Omental fat pad (tissue), 4 donors: ENCODE results near the gene HMX1. TPM values are rescaled to one million over a fixed set of nuclear protein-coding genes. Genes with fewer than 3 reads are reported as not detected.

Source experiments
- ATAC-seq: fragments of 150-250 bp; one replicate; pipeline ENCODE4 v1.9.1; 2016; ENCODE audit warnings: mild to moderate bottlenecking, moderate library complexity; ENCODE audit not compliant: low FRiP score
- DNase-seq: peaks from one replicate; pipeline ENCODE4 v3.0.0-alpha.2; 2019; ENCODE audit warnings: low spot score
- total RNA-seq, 4 donors: library from RNA; depleted of rRNA; stranded (reverse); fragments of >200 nt; gene quantifications; one replicate each; pipeline ENCODE4 v1.1.0, GENCODE V29; 2016
- TF ChIP-seq, protein P1 (sequence below), 3 donors: fragments of 450-650 bp; IDR thresholded peaks; one replicate each; pipeline ENCODE4 v1.5.1; 2016 to 2017; ENCODE audit warnings: antibody characterized with exemption in 3 of 3, mild to moderate bottlenecking in 3 of 3, moderate library complexity in 2 of 3

The HMX1 gene
- total RNA-seq, 4 donors from 2014 or later: not detected

DNA sequence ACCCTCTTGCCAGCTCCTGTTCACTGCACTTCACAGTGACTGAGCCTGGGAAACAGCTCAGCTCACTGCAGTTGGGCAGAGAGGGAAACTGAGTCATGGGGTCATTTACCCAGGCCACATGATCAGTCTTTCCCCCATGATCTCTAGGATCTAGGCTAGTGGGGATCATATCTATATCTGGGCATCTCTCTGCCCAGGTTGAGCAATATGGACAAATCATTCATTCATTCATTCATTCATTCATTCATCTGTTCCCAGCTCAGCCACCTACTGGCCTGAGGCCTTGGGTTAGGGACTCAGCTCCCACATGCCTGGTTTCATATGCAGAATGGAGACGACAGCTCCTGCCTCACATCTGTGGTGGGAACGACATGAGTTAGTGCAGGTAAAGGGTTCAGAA is 45.3 kb upstream of the HMX1 start:
- ATAC-seq: no peak
- DNase-seq: no peak
- TF ChIP-seq, protein P1, sequence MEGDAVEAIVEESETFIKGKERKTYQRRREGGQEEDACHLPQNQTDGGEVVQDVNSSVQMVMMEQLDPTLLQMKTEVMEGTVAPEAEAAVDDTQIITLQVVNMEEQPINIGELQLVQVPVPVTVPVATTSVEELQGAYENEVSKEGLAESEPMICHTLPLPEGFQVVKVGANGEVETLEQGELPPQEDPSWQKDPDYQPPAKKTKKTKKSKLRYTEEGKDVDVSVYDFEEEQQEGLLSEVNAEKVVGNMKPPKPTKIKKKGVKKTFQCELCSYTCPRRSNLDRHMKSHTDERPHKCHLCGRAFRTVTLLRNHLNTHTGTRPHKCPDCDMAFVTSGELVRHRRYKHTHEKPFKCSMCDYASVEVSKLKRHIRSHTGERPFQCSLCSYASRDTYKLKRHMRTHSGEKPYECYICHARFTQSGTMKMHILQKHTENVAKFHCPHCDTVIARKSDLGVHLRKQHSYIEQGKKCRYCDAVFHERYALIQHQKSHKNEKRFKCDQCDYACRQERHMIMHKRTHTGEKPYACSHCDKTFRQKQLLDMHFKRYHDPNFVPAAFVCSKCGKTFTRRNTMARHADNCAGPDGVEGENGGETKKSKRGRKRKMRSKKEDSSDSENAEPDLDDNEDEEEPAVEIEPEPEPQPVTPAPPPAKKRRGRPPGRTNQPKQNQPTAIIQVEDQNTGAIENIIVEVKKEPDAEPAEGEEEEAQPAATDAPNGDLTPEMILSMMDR (IDR thresholded peaks at IDR 0.05): no peak

DNA sequence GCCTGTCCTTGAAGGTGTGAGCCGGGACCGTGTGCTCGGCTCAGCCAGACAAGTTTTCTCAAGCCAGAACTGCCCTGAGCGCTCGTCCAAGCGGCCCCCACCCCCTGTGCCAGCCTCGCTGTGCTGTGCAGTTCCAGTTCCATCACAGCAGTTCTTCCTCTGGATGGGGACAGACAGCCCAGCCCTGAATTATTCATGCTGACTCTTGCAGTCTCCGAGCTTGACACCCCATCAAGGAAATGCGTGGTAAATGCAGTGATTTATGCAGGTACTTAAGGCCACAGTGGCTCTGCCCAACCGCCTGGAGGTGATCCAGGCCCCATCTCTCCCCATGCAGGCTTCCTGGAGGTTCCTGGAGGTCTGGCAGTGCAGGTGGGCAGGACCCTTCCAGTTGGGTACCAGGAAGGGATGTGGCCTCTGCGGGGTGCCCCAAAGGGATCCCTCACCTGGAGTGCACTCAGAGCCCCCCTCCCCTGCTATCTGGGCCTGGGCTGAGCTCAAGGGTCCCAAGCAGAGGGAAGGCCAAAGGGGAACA is 44.8 kb upstream of the HMX1 start:
- TF ChIP-seq, protein P1 (IDR thresholded peaks at IDR 0.05): no peak
- ATAC-seq (no peak), DNase-seq (no peak)

DNA sequence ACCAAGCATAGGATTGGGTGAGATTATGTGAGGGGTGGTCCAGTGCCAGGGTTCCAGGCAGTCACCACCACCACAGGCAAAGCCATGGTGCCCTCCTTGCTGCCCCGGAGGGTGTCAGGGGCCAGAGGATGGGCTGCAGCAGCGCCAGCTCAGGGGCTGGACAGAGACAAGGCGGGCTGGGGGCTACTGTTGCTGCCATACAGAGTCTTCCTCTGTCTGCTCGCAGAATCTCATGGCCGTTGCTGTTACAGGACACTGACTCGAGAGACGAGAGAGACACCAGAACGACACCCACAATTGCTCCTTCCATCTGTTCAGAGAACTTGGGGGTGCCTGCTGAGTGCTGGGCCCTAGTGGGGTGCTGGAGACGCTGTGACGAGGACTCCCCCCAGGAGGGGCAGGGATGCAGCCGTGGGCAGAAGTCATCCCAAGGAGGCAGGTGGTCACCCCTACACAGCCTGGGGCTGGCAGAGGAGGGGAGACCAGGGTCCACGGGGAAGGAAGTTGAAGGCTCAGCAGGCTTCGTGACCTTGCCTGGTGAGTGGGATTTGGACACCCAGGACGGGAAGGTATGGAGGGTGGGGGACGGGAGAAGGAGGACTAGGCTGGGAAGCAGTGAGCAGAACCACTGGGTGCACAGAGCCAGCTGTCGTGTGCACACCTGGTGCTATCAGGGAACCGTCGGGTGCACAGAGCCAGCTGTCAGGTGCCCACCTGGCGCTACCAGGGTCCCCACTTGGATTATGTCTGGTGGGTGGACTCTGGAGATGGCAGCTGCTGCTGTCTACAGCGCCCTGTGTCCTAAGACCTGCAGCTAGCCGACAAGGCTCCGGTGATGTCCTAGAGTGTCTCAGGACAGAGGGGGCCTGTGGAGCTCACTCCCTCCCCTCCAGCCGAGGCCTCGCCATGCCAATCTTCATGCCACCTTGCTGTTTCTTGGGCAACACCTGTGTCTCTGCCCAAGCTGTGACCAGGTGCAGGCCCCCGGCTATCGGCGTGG is 43.9 kb upstream of the HMX1 start:
- no peak for ATAC-seq
- TF ChIP-seq, protein P1 (IDR thresholded peaks at IDR 0.05): no peak
- DNase-seq: no peak

DNA sequence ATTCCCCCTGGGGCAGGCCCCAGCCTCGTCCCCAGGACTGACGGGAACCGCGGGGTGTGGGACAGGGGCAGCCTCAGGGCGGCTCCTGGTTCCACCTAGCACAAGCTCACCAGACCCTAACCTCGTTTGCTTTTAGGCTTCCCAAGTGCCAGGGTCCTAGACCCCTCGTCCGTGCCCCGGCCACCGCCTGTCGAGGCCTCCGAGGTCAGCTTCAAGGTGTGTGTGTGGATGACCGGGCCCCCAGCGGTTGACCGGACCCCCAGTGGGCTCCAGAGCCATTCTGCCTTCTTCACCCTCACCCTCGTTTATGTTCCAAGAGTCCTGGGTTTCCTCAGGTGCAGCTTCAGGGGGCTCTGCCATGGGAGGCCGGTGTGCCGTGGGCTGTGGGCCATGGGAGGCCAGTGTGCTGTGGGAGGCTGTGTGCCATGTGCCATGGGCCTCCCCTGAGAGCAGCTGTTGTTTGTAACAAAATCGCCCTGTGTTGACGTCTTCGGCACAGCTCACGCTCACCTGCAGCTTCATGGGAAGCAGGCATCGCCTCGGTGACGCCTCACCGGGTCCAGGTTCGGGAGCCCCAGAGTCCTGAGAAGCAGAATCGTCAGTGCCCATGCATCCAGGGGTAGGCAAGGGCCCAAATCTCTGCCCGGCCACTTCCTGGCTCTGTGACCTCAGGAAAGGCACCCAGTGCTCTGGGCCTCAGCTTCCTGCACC is 43.0 kb upstream of the HMX1 start:
- no peak for ATAC-seq
- TF ChIP-seq, protein P1 (IDR thresholded peaks at IDR 0.05): no peak
- DNase-seq: no peak

DNA sequence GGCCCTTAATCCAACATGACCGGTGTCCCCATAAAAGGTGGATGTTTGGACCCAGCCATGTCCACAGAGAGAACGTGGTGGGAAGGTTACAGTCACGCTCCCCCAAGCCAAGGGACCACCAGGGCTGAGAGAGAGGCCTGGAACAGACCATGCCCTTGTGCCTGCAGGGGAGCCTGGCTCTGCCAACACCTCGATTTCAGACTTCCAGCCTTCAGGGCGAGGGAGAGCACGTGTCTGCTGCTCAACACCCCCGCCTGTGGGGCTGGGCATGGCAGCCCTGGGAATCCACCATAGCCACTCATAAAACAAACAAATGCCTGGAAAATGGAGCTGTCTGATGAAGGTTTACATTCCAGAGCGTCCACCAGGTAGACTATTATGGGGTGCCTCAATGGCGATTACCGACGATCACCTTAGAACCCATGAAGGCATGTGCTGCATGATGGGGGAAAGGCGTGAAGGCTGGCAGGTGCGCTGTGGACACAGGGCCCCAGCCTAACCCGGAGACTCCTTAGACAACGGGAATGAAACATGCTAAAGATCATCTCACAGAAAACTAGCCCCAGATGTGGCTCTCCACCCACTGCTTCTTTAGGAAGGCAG is 42.3 kb upstream of the HMX1 start:
- no peak for DNase-seq
- TF ChIP-seq, protein P1 (IDR thresholded peaks at IDR 0.05): no peak
- ATAC-seq: no peak

DNA sequence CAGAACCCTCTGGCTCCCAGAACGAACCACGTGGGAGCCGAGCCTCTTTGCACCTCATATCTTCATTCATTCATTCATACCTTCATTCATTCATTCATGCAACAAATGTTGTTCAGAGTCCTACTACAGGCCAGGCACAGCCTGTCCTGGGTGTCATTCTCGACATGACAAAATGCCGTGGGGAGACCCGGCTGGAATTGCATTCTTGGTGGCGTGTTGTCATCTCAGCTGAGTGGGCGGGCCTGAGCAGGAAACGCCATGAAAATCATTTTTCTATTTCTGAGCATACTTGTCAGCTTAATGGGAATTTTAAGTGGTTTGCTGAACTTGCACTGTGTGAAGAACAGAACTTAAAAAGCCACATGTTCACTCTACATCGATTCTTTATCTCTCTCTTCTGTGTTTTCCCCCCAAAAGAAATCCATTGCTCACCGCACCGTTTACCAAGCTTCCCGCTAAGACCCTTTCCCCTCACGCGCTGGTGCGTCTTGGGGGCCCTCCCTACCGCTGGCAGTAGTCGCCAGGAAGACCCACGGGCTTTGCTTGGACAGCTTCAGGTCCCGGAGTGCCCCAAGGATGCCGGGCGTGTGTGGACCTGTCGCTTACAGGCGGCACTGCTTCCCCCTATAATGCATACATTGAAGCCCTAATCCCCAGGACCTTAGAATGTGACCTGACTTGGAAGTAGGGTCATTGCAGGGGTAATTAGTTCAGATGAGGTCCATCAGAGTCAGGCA is 41.6 kb upstream of the HMX1 start:
- DNase-seq: no peak
- TF ChIP-seq, protein P1 (IDR thresholded peaks at IDR 0.05): no peak
- ATAC-seq: no peak
